ACC112 (cell line): ENCODE results near the gene HSH2D.
"Not testable (repeated sequence)": the region's sequence is repeated elsewhere in the genome, so short reads cannot be mapped to it uniquely, and the experiment has no call there.

ENCODE experiments used
- H2AFZ ChIP-seq: fragments of 200-600 bp; sonication (generic); one replicate; pipeline ENCODE4 v1.6.0; 2017; ENCODE audit warnings: antibody characterized with exemption, low read length; ENCODE audit not compliant: unreplicated experiment
- H3K27ac ChIP-seq: fragments of 200-600 bp; sonication (generic); 2 replicates; pipeline ENCODE4 v1.5.1; 2014; ENCODE audit warnings: low read depth, mild to moderate bottlenecking, antibody characterized with exemption, low read length, moderate library complexity
- H3K27me3 ChIP-seq: fragments of 200-600 bp; sonication (generic); 2 replicates; pipeline ENCODE4 v1.6.1; 2014; ENCODE audit warnings: mild to moderate bottlenecking, antibody characterized with exemption, low read length, moderate library complexity, mixed read lengths; ENCODE audit not compliant: insufficient read depth
- H3K36me3 ChIP-seq: fragments of 200-600 bp; sonication (generic); 2 replicates; pipeline ENCODE4 v1.6.1; 2016; ENCODE audit warnings: mild to moderate bottlenecking, antibody characterized with exemption, low read length, moderate library complexity, mixed read lengths; ENCODE audit not compliant: insufficient read depth
- H3K4me1 ChIP-seq: fragments of 200-600 bp; sonication (generic); one replicate; pipeline ENCODE4 v1.6.1; 2016; ENCODE audit warnings: low read length, mixed read lengths; ENCODE audit not compliant: insufficient read depth, unreplicated experiment, control insufficient read depth
- H3K4me3 ChIP-seq: fragments of 200-600 bp; sonication (generic); 2 replicates; pipeline ENCODE4 v1.5.1; 2014; ENCODE audit warnings: mild to moderate bottlenecking, low read depth, low read length
- H3K79me2 ChIP-seq: fragments of 200-600 bp; sonication (generic); one replicate; pipeline ENCODE4 v1.6.0; 2016; ENCODE audit warnings: low read length; ENCODE audit not compliant: control insufficient read depth, unreplicated experiment, insufficient read depth

The HSH2D gene

GRCh38 chr19:16111160-16111908, 32.2 kb upstream of the HSH2D start, which contains the start of gene RAB8A:
TSS of gene RAB8A (plus strand) at chr19:16111889. CDS start at chr19:16111902, 13 bp downstream.
- Histone ChIP-seq H3K4me3 (peak within 1 kb of the TSS; percentile 96), H3K27me3 (no peaks in the 10 kb centered on the region), H2AFZ (peak within 1 kb of the TSS; percentile 97), H3K27ac (peak within 1 kb of the TSS; percentile 65), H3K4me1 (peaks cover 5% of the 10 kb centered on the region), H3K79me2 (peaks cover 37% of the 10 kb centered on the region), H3K36me3 (no peaks in the 10 kb centered on the region)

GRCh38 chr19:16111909-16112752, 31.4 kb upstream of the HSH2D start:
- H3K36me3 ChIP-seq, result no peaks in the 10 kb centered on the region
- peaks cover 37% of the 10 kb centered on the region for H3K79me2 ChIP-seq
- H3K4me1 ChIP-seq, result peaks cover 5% of the 10 kb centered on the region
- peak overlapping the region; percentile 97 for H2AFZ ChIP-seq
- peak overlapping the region; percentile 96 for H3K4me3 ChIP-seq
- peak overlapping the region; percentile 61 for H3K27ac ChIP-seq
- H3K27me3 ChIP-seq, result no peaks in the 10 kb centered on the region

DNA sequence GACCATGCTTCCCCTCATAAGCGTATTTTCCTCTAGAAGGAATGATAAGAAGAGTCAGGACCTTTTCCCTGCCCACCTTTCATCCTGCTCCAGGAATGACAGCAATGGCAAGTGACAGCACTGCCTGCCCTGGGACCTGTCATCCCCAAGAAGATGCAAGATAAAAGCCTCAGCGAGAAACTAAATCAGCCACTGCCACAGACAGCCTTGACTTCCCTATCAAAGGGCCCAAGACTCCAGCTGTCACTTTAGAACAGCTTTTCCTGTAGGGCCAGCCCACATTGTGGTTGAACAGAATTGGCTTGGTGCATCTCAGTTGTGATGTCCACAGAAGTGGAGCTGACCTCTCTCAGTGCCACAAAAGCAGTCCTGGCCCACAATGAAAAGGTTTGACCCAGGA, 30.7 kb upstream of the HSH2D start:
- Histone ChIP-seq H3K4me3 (peak overlapping the region; percentile 96), H3K27me3 (no peaks in the 10 kb centered on the region), H2AFZ (no peak overlapping the region), H3K27ac (no peak overlapping the region), H3K4me1 (peaks cover 5% of the 10 kb centered on the region), H3K36me3 (no peaks in the 10 kb centered on the region), H3K79me2 (peaks cover 37% of the 10 kb centered on the region)

GRCh38 chr19:16113727-16114126, 29.8 kb upstream of the HSH2D start:
- H3K4me1 ChIP-seq, result peaks cover 5% of the 10 kb centered on the region

DNA sequence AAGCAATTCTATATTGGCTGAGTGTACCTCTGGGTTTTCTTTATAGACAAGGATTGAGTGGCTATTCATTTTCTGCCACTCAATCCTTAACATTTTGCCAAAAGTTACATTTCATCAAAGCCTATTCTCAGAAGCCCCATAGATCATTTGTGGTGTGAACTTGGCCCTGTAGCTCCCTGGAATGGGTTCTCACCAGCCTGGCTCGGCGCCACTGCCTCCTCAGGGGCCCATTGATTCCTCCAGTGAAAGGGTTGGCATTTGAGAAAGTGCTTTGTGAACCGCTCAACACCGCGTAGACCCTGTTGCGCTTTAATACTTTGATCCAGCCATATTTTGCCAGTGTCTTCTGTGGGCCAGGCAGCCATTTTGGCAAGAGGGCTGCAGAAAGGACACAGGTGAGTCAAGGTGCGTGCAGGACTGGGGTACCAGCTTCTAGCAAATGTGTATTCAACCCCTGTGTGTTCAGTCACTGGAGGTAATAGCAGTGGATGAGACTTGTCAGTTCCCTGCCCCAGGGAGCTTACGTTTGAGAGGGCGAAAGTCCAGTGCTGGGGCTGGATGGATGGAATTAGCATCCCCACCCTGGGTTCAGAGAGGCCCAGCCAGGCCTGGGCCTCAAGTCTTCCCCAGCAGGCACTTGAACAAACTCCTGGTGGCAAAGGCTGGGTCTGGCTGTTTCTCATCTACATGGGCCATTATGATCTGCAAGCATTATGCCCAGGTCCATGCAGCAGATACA, 28.0 kb upstream of the HSH2D start:
- H3K36me3 ChIP-seq, result no peaks in the 10 kb centered on the region
- H3K27me3 ChIP-seq, result no peaks in the 10 kb centered on the region
- no peak overlapping the region for H2AFZ ChIP-seq
- H3K79me2 ChIP-seq, result peaks cover 37% of the 10 kb centered on the region
- peaks cover 5% of the 10 kb centered on the region for H3K4me1 ChIP-seq
- no peak overlapping the region for H3K27ac ChIP-seq
- H3K4me3 ChIP-seq, result no peak overlapping the region

More at GRCh38 chr19:16113727-16114126, 29.8 kb upstream of the HSH2D start:
- no peak overlapping the region for H3K27ac ChIP-seq
- H3K36me3 ChIP-seq, result no peaks in the 10 kb centered on the region
- H3K4me3 ChIP-seq, result no peak overlapping the region
- H3K27me3 ChIP-seq, result no peaks in the 10 kb centered on the region
- H2AFZ ChIP-seq, result no peak overlapping the region
- H3K79me2 ChIP-seq, result peaks cover 37% of the 10 kb centered on the region

DNA sequence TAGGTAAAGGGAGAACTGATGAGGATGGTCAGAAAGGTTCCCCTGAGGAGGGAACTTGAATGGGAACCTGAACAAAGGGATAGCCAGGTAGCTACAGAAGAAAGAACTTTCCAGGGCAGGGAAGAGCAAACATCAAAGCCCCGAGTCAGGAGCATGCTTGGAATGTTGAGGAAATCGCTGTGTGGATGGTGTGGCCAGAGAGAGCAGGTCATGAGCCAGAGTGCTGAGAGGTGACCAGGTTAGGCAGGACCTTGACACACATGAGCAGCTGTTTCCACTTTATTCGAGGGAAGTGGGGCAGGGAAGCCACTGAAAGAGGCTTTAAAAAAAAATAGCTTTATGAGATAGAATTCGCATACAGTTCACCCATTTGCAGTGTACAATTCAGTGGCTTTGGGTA, 27.4 kb upstream of the HSH2D start:
- Histone ChIP-seq H3K4me1 (peaks cover 5% of the 10 kb centered on the region), H3K27me3 (no peaks in the 10 kb centered on the region), H3K36me3 (no peaks in the 10 kb centered on the region), H3K4me3 (no peak overlapping the region), H2AFZ (no peak overlapping the region), H3K79me2 (peaks cover 37% of the 10 kb centered on the region), H3K27ac (no peak overlapping the region)

DNA sequence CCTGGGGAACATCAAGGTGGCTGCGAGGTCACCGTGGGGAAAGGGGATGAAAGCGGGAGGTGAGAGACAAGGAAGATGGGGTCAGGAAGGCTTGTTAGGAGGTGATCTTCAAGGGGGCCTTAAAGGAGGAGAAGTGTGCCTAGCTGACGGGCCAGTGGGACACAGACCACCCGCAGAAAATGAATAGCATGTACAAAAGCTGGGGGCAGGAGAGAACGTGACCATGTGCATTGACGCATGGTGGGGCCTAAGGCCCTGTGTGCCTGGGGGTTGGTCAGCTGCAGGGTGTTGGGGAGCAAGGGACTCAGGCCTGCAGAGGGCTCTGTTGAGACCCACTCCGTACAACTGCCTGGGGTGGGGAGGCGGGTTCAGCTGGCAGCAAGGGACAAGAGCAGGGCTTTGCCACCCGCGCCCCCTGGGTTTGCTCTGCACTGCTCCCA, 25.9 kb upstream of the HSH2D start:
- H3K27ac ChIP-seq, result no peak overlapping the region
- H3K27me3 ChIP-seq, result no peaks in the 10 kb centered on the region
- peaks cover 4% of the 10 kb centered on the region for H3K4me1 ChIP-seq
- no peaks in the 10 kb centered on the region for H3K36me3 ChIP-seq
- H3K79me2 ChIP-seq, result peaks cover 28% of the 10 kb centered on the region
- no peak overlapping the region for H2AFZ ChIP-seq
- H3K4me3 ChIP-seq, result no peak overlapping the region

DNA sequence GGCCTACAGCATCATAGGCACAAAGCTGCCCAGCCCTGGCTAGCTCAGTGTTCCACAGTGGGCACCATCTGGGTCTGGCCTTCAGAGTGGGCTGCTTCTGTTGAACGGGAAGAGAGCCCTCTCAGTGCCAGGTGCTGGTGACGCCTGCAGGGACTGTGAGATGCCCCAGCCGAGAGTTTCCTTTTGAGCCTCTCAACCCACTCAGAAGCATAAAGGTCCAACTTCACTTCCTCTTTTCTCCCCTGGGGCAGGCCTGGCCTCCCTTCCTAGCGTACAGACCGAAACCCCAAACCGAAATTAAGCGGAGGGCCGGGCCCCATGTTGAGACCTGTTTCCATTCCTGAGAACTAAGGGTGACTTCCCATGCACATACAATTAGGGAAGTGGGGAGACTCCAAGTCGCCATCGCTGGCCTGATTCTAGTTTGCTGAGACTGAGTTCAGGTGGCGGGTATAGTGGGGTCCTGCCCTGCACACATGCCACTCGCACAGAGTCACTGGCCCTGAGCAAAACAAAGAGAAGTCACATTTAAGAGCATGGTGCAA, 24.9 kb upstream of the HSH2D start:
- Histone ChIP-seq H3K36me3 (no peaks in the 10 kb centered on the region), H3K4me3 (no peak overlapping the region), H3K27me3 (no peaks in the 10 kb centered on the region), H3K4me1 (no peaks in the 10 kb centered on the region), H2AFZ (no peak overlapping the region), H3K79me2 (peaks cover 21% of the 10 kb centered on the region), H3K27ac (no peak overlapping the region)

DNA sequence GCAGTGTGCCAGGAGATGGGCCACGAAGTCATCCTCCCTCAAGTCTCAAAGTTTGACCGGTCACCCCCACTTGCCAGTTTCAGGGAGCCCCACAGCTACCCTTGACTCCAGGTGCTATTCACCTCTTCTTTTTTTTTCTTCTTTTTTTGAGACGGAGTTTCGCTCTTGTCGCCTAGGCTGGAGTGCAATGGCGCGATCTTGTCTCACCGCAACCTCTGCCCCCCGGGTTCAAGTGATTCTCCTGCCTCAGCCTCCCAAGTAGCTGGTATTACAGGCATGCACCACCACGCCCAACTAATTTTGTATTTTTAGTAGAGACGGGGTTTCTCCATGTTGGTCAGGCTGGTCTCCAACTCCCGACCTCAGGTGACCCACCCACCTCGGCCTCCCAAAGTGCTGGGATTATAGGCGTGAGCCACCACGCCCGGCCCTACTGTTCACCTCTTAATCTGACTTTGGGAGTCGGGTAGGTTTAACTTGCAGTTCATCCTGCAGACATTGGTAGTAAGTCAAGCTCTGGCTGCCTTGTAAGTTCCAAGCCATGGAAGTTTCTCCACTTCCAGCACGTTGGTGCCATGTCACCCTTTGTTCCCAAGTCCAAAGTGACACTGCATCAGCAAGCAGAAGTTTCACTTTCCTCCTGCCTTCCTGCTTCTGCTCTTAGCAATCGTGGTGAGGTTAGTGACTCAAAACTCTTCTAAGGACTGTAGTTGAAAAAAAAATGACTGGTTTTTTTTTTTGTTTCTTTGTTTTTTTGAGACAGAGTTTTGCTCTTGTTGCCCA, 24.2 kb upstream of the HSH2D start:
- H3K4me1 ChIP-seq, H3K4me3 ChIP-seq, H2AFZ ChIP-seq, H3K36me3 ChIP-seq, H3K27ac ChIP-seq, H3K27me3 ChIP-seq: not testable (repeated sequence)
- peaks cover 16% of the 10 kb centered on the region for H3K79me2 ChIP-seq

- Histone ChIP-seq H3K36me3 (no peaks in the 10 kb centered on the region), H3K27me3 (no peaks in the 10 kb centered on the region), H3K79me2 (no peaks in the 10 kb centered on the region), H3K4me1 (no peaks in the 10 kb centered on the region), H3K27ac (no peak overlapping the region), H3K4me3 (no peak overlapping the region), H2AFZ (no peak overlapping the region)
Observed at GRCh38 chr19:16121141-16121540, 22.3 kb upstream of the HSH2D start.
